Suprapubic skin (tissue), 3 donors: Measurements from ENCODE around the gene EPN2.
"Not testable (repeated sequence)": the region's sequence is repeated elsewhere in the genome, so short reads cannot be mapped to it uniquely, and the experiment has no call there.

Source experiments
- CTCF ChIP-seq, 2 donors: fragments of 200-600 bp in 1 of 2; fragments of 450-650 bp in 1 of 2; sonication (generic) in 1 of 2; IDR thresholded peaks; one replicate each; pipeline ENCODE4 v1.5.1; 2016 to 2019; ENCODE audit warnings: antibody characterized with exemption in 2 of 2, mild to moderate bottlenecking in 1 of 2, moderate library complexity in 1 of 2
- POLR2AphosphoS5 ChIP-seq, 3 donors: sonication (generic); formaldehyde crosslinking; IDR thresholded peaks; one replicate each; pipeline ENCODE4 v1.6.1; 2017; ENCODE audit warnings: antibody characterized with exemption in 3 of 3

GRCh38 chr17:19203429-19203828, 33.7 kb upstream of the EPN2 start:
- TF ChIP-seq CTCF, POLR2AphosphoS5 (IDR thresholded peaks at IDR 0.05): not testable (repeated sequence)
